Activated naive CD8-positive, alpha-beta T cell (primary cell): ENCODE data around the gene GPAT3.

Experiments
- H3K27ac Mint-ChIP-seq: one replicate; pipeline ENCODE4 v1.8.0; 2021; ENCODE audit warnings: mixed read lengths
- H3K27me3 Mint-ChIP-seq: one replicate; pipeline ENCODE4 v1.8.0; 2021; ENCODE audit warnings: mixed read lengths
- H3K36me3 Mint-ChIP-seq: one replicate; pipeline ENCODE4 v1.8.0; 2021; ENCODE audit warnings: mixed read lengths
- H3K4me1 Mint-ChIP-seq: one replicate; pipeline ENCODE4 v1.8.0; 2021; ENCODE audit warnings: low read depth, mixed read lengths
- H3K4me3 Mint-ChIP-seq: one replicate; pipeline ENCODE4 v1.8.0; 2021; ENCODE audit warnings: mild to moderate bottlenecking, mixed read lengths
- H3K9me3 Mint-ChIP-seq: one replicate; pipeline ENCODE4 v1.8.0; 2021; ENCODE audit warnings: low read depth, mixed read lengths

Gene GPAT3

GRCh38 chr4:83527671-83528070 lies 8.2 kb upstream of the GPAT3 start:
- Mint-ChIP-seq H3K9me3 (no peaks in the 10 kb centered on the region), H3K27ac (no peak overlapping the region), H3K4me3 (no peak overlapping the region), H3K4me1 (no peaks in the 10 kb centered on the region), H3K27me3 (peaks cover 11% of the 10 kb centered on the region), H3K36me3 (peaks cover 4% of the 10 kb centered on the region)

DNA sequence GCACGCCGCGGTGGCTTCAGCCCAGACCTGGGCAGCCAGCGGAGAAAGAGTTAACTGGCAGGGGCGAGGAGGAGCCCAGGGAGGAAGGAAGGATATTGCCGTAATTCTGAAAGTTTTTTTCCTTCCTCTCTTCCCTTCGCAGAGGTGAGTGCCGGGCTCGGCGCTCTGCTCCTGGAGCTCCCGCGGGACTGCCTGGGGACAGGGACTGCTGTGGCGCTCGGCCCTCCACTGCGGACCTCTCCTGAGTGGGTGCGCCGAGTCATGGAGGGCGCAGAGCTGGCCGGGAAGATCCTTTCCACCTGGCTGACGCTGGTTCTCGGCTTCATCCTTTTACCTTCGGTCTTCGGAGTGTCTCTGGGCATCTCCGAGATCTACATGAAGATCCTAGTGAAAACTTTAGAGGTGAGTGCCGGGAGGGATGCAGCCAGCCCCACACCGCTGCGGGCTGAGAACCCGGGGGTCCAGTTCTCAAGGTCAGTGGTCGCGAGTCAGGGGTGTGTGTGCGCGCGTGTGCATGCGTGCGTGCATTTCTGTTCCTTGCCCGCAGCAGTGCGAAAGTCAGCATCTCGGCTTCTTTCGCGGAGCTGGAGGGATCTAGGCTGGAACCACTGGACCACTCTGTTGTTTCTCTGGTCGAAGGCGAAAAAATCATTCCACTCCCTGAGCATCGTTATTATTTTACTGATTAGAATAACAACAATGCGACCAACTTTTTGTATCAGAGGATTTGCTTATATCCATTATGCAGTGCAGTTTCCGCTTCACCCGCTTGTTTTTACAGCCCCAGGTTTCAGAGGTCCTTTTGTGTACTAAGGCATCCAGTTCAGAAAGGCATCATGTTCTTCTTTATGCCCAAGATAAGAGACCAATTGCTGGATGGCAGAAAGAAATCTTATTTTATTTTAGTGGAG lies 709 bp downstream of the GPAT3 start:
- Mint-ChIP-seq H3K27ac (peak overlapping the region; percentile 10), H3K36me3 (no peaks in the 10 kb centered on the region), H3K4me3 (peak overlapping the region; percentile 91), H3K27me3 (peaks cover 9% of the 10 kb centered on the region), H3K4me1 (peaks cover 17% of the 10 kb centered on the region), H3K9me3 (no peaks in the 10 kb centered on the region)

GRCh38 chr4:83542225-83542624 lies 6.3 kb downstream of the GPAT3 start:
- Mint-ChIP-seq H3K27me3 (no peaks in the 10 kb centered on the region), H3K4me1 (peaks cover under 1% of the 10 kb centered on the region), H3K9me3 (no peaks in the 10 kb centered on the region), H3K27ac (no peak overlapping the region), H3K4me3 (no peak overlapping the region), H3K36me3 (no peaks in the 10 kb centered on the region)

- H3K27ac Mint-ChIP-seq = no peak overlapping the region
- no peak overlapping the region for H3K4me3 Mint-ChIP-seq
- H3K9me3 Mint-ChIP-seq = no peaks in the 10 kb centered on the region
- peaks cover 4% of the 10 kb centered on the region for H3K4me1 Mint-ChIP-seq
- H3K27me3 Mint-ChIP-seq = no peaks in the 10 kb centered on the region
- no peaks in the 10 kb centered on the region for H3K36me3 Mint-ChIP-seq
Measured at GRCh38 chr4:83546786-83547185, 10.9 kb downstream of the GPAT3 start.

- no peaks in the 10 kb centered on the region for H3K9me3 Mint-ChIP-seq
- peaks cover 4% of the 10 kb centered on the region for H3K4me1 Mint-ChIP-seq
- no peak overlapping the region for H3K4me3 Mint-ChIP-seq
- H3K27me3 Mint-ChIP-seq = no peaks in the 10 kb centered on the region
- peak overlapping the region; percentile 3 for H3K27ac Mint-ChIP-seq
- H3K36me3 Mint-ChIP-seq = peaks cover 4% of the 10 kb centered on the region
Measured at GRCh38 chr4:83548151-83548905, 12.4 kb downstream of the GPAT3 start.

DNA sequence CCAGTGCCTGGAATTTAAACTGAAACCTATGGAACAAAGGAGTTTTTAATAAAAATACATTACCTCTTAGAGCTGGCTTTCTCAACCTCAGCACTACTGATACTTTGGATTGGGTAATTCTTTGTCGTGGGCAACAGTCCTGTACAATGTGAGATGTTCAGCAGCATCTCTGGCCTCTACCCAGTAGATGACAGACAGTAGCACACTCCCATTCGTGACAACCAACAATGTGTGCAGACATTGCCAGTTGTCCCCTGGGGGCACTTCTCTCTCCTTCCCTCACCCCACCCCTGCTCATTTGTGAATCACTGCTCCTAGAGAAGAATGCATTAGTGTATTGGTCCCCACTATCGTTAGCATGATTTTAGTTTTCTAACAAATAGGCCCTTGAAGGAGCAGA lies 16.2 kb downstream of the GPAT3 start:
- Mint-ChIP-seq H3K27me3 (no peaks in the 10 kb centered on the region), H3K36me3 (peaks cover 4% of the 10 kb centered on the region), H3K27ac (no peak overlapping the region), H3K9me3 (no peaks in the 10 kb centered on the region), H3K4me3 (no peak overlapping the region), H3K4me1 (peaks cover 4% of the 10 kb centered on the region)

- Mint-ChIP-seq H3K9me3 (no peaks in the 10 kb centered on the region), H3K36me3 (peaks cover 4% of the 10 kb centered on the region), H3K4me1 (peaks cover 4% of the 10 kb centered on the region), H3K4me3 (no peak overlapping the region), H3K27ac (no peak overlapping the region), H3K27me3 (no peaks in the 10 kb centered on the region)
Measured at GRCh38 chr4:83552924-83553323, 17.0 kb downstream of the GPAT3 start.

DNA sequence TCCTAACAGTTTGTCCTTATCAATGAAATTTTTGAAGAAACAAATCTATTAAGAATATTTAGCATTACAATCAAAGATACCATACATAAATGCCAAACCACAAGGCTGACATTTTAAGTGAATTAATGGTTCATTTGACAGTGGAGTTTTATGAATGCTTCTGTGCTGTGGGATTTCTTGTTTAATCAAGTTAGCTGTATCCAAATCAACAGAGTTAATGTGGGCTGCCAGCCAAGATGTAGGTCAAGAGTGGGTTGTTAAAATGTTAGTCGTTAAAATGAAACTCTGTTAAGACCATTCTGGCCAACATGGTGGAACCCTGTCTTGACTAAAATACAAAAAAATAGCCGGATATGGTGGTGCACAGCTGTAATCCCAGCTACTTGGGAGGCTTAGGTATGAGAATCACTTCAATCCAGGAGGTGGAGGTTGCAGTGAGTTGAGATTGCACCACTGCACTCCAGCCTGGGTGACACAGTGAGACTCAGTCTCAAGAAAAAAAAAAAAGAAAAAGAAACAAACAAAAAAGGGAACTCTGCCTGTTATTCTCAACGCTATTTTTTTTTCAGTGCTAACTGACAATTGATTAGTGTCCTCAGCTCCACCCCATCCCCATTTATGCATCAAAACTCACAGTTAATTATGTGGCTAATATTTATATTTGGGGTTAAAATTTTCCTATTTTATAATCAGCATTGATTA lies 20.2 kb downstream of the GPAT3 start:
- no peaks in the 10 kb centered on the region for H3K9me3 Mint-ChIP-seq
- H3K4me1 Mint-ChIP-seq = peaks cover 12% of the 10 kb centered on the region
- no peaks in the 10 kb centered on the region for H3K27me3 Mint-ChIP-seq
- H3K27ac Mint-ChIP-seq = no peak overlapping the region
- H3K4me3 Mint-ChIP-seq = no peak overlapping the region
- peaks cover 4% of the 10 kb centered on the region for H3K36me3 Mint-ChIP-seq

- Mint-ChIP-seq H3K9me3 (no peaks in the 10 kb centered on the region), H3K4me3 (no peak overlapping the region), H3K36me3 (peaks cover 4% of the 10 kb centered on the region), H3K27ac (no peak overlapping the region), H3K27me3 (no peaks in the 10 kb centered on the region), H3K4me1 (peaks cover 16% of the 10 kb centered on the region)
Measured at GRCh38 chr4:83556816-83557215, 20.9 kb downstream of the GPAT3 start.

DNA sequence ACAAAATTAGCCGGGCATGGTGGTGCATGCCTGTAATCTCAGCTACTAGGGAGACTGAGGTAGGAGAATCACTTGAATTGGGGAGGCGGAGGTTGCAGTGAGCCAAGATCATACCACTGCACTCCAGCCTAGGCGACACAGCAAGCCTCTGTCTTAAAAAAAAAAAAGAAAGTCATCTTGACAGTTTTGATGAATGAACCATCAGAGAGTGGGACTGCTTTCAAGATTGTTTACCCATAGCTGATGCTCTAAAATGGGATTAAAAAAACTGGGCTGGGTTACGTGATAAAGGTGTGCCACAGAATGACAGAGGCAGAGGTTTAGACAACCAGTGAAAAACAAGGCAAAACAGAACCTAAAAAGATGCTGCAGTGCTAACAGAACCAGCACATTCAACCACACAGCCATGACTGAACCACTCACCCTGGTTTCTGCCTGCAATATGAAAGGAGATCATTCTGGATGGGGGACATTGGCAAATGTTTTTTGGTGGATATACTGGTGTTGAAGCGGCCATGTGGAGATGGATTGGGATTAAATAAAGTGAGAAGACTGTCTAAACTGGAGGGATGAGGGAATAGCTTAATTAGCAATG lies 22.2 kb downstream of the GPAT3 start:
- Mint-ChIP-seq H3K27me3 (no peaks in the 10 kb centered on the region), H3K27ac (no peak overlapping the region), H3K9me3 (no peaks in the 10 kb centered on the region), H3K4me3 (no peak overlapping the region), H3K36me3 (peaks cover 2% of the 10 kb centered on the region), H3K4me1 (peaks cover 16% of the 10 kb centered on the region)

- peaks cover 16% of the 10 kb centered on the region for H3K4me1 Mint-ChIP-seq
- H3K4me3 Mint-ChIP-seq = no peak overlapping the region
- no peak overlapping the region for H3K27ac Mint-ChIP-seq
- H3K9me3 Mint-ChIP-seq = no peaks in the 10 kb centered on the region
- no peaks in the 10 kb centered on the region for H3K27me3 Mint-ChIP-seq
- no peaks in the 10 kb centered on the region for H3K36me3 Mint-ChIP-seq
Measured at GRCh38 chr4:83558680-83559079, 22.8 kb downstream of the GPAT3 start.

- no peak overlapping the region for H3K4me3 Mint-ChIP-seq
- H3K36me3 Mint-ChIP-seq = no peaks in the 10 kb centered on the region
- H3K27me3 Mint-ChIP-seq = no peaks in the 10 kb centered on the region
- no peaks in the 10 kb centered on the region for H3K9me3 Mint-ChIP-seq
- H3K27ac Mint-ChIP-seq = no peak overlapping the region
- H3K4me1 Mint-ChIP-seq = peaks cover 16% of the 10 kb centered on the region
Measured at GRCh38 chr4:83560523-83560922, 24.6 kb downstream of the GPAT3 start.

GRCh38 chr4:83561381-83561780 lies 25.5 kb downstream of the GPAT3 start:
- H3K27ac Mint-ChIP-seq = no peak overlapping the region
- peaks cover 16% of the 10 kb centered on the region for H3K4me1 Mint-ChIP-seq
- no peaks in the 10 kb centered on the region for H3K36me3 Mint-ChIP-seq
- H3K9me3 Mint-ChIP-seq = no peaks in the 10 kb centered on the region
- H3K4me3 Mint-ChIP-seq = no peak overlapping the region
- H3K27me3 Mint-ChIP-seq = no peaks in the 10 kb centered on the region

GRCh38 chr4:83563998-83564397 lies 28.1 kb downstream of the GPAT3 start:
- Mint-ChIP-seq H3K4me1 (peaks cover 8% of the 10 kb centered on the region), H3K36me3 (no peaks in the 10 kb centered on the region), H3K27me3 (no peaks in the 10 kb centered on the region), H3K4me3 (no peak overlapping the region), H3K9me3 (no peaks in the 10 kb centered on the region), H3K27ac (no peak overlapping the region)

DNA sequence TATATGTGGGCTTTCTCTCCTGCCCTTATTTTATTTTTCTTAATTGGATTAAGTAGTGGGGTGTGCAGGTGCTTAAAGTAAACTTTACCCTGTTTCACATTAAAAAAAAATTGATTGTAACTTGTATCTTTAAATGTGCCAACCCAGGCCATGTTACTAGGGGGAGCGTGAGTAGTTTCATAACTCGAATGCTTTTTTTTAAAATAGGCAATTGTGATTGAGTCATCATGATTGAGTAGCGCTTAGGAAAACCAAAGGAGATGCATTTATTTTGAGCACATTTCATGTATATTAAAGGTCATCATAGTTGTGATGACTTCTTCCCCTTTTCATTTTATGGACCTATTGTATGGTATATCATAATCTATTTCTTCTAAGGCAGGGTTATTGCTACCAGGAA lies 32.2 kb downstream of the GPAT3 start:
- Mint-ChIP-seq H3K27ac (no peak overlapping the region), H3K36me3 (no peaks in the 10 kb centered on the region), H3K9me3 (no peaks in the 10 kb centered on the region), H3K27me3 (no peaks in the 10 kb centered on the region), H3K4me3 (no peak overlapping the region), H3K4me1 (no peaks in the 10 kb centered on the region)
